DOHH2 (cell line): ENCODE results near the gene CNP.
"Not testable (repeated sequence)": the region's sequence is repeated elsewhere in the genome, so short reads cannot be mapped to it uniquely, and the experiment has no call there.

Experiments used
- H3F3A ChIP-seq: fragments of 200-600 bp; sonication (generic), shearing (Covaris generic); 2 replicates; pipeline ENCODE4 v1.6.0; 2016; ENCODE audit warnings: antibody characterized with exemption, mild to moderate bottlenecking; ENCODE audit not compliant: control insufficient read depth, insufficient read depth
- H3K27ac ChIP-seq: fragments of 200-600 bp; sonication (generic); 2 replicates; pipeline ENCODE4 v1.5.1; 2014; ENCODE audit warnings: low read depth, mild to moderate bottlenecking, low read length, moderate library complexity
- H3K27me3 ChIP-seq: fragments of 200-600 bp; sonication (generic); 2 replicates; pipeline ENCODE4 v1.6.1; 2014; ENCODE audit warnings: mild to moderate bottlenecking, low read length, mixed read lengths; ENCODE audit not compliant: control insufficient read depth
- H3K36me3 ChIP-seq: fragments of 200-600 bp; sonication (generic); 2 replicates; pipeline ENCODE4 v1.6.1; 2014; ENCODE audit warnings: mild to moderate bottlenecking, low read length, moderate library complexity, mixed read lengths; ENCODE audit not compliant: control insufficient read depth
- H3K4me1 ChIP-seq: fragments of 200-600 bp; sonication (generic); 2 replicates; pipeline ENCODE4 v1.6.1; 2014; ENCODE audit warnings: mild to moderate bottlenecking, low read length, mixed read lengths; ENCODE audit not compliant: control insufficient read depth
- H3K4me2 ChIP-seq: fragments of 200-600 bp; sonication (generic); 2 replicates; pipeline ENCODE4 v1.6.0; 2014; ENCODE audit warnings: mild to moderate bottlenecking, low read length, moderate library complexity
- H3K4me3 ChIP-seq: fragments of 200-600 bp; sonication (generic); 2 replicates; pipeline ENCODE4 v1.5.1; 2014; ENCODE audit warnings: mild to moderate bottlenecking, low read length, mixed read lengths
- H3K79me2 ChIP-seq: fragments of 200-600 bp; sonication (generic); 2 replicates; pipeline ENCODE4 v1.6.1; 2014; ENCODE audit warnings: mild to moderate bottlenecking, low read length, mixed read lengths; ENCODE audit not compliant: control insufficient read depth
- H3K9me2 ChIP-seq: fragments of 200-600 bp; sonication (generic); replicated peaks from 2 replicates; pipeline ENCODE4 v1.6.1; 2014; ENCODE audit warnings: mild to moderate bottlenecking, low read length, mixed read lengths; ENCODE audit not compliant: control insufficient read depth
- H3K9me3 ChIP-seq: fragments of 200-600 bp; sonication (generic); 2 replicates; pipeline ENCODE4 v1.6.1; 2014; ENCODE audit warnings: antibody characterized with exemption, low read length, mixed read lengths; ENCODE audit not compliant: control insufficient read depth, insufficient read depth
- H4K20me1 ChIP-seq: fragments of 200-600 bp; sonication (generic); 2 replicates; pipeline ENCODE4 v1.6.0; 2014; ENCODE audit warnings: low read depth, mild to moderate bottlenecking, antibody characterized with exemption, low read length, moderate library complexity; ENCODE audit not compliant: control insufficient read depth, insufficient read depth
- CTCF ChIP-seq: fragments of 200-600 bp; sonication (generic); IDR thresholded peaks from one replicate; pipeline ENCODE4 v1.5.1; 2014; ENCODE audit warnings: antibody characterized with exemption, mild to moderate bottlenecking, low read depth, low read length; ENCODE audit not compliant: poor library complexity, severe bottlenecking
- EZH2phosphoT487 ChIP-seq: fragments of 200-600 bp; sonication (generic); IDR thresholded peaks from 2 replicates; pipeline ENCODE4 v1.6.1; 2017; ENCODE audit warnings: borderline replicate concordance, mild to moderate bottlenecking, antibody characterized with exemption, low read length, moderate library complexity, mixed read lengths

Gene CNP

GRCh38 chr17:42018339-42018738 lies 51.7 kb downstream of the CNP start:
- Histone ChIP-seq H3K9me2 (no peaks in the 10 kb centered on the region), H3K4me3 (peak overlapping the region; percentile 93), H4K20me1 (no peaks in the 10 kb centered on the region), H3K36me3 (peaks cover 40% of the 10 kb centered on the region), H3K4me2 (peak overlapping the region; percentile 96), H3K27me3 (no peaks in the 10 kb centered on the region), H3K27ac (no peak overlapping the region), H3F3A (0 out of 2 replicates have a peak, but pooled peaks cover 2% of the 10 kb centered on the region), H3K4me1 (peaks cover 35% of the 10 kb centered on the region), H3K79me2 (peaks cover 69% of the 10 kb centered on the region), H3K9me3 (no peaks in the 10 kb centered on the region)
- TF ChIP-seq CTCF (peak; percentile 4), EZH2phosphoT487 (no peak)

GRCh38 chr17:42018988-42019387 lies 52.4 kb downstream of the CNP start:
- peaks cover 35% of the 10 kb centered on the region for H3K4me1 ChIP-seq
- H3F3A ChIP-seq = 0 out of 2 replicates have a peak, but pooled peaks cover 2% of the 10 kb centered on the region
- H3K4me2 ChIP-seq = no peak overlapping the region
- no peak overlapping the region for H3K27ac ChIP-seq
- TF ChIP-seq CTCF = no peak
- TF ChIP-seq EZH2phosphoT487 = no peak
- H3K9me2 ChIP-seq = no peaks in the 10 kb centered on the region
- no peak overlapping the region for H3K4me3 ChIP-seq
- H3K36me3 ChIP-seq = peaks cover 44% of the 10 kb centered on the region
- no peaks in the 10 kb centered on the region for H3K27me3 ChIP-seq
- no peaks in the 10 kb centered on the region for H3K9me3 ChIP-seq
- H3K79me2 ChIP-seq = peaks cover 62% of the 10 kb centered on the region
- H4K20me1 ChIP-seq = no peaks in the 10 kb centered on the region

GRCh38 chr17:42019509-42020404 lies 53.2 kb downstream of the CNP start, which contains the start of gene NKIRAS2:
NKIRAS2 (plus strand) TSS chr17:42020090; CDS start chr17:42021578, 1,488 bp downstream.
- Histone ChIP-seq H3K79me2 (peaks cover 54% of the 10 kb centered on the region), H3K27me3 (no peaks in the 10 kb centered on the region), H3K4me3 (peak within 1 kb of the TSS; percentile 91), H3K4me1 (peaks cover 41% of the 10 kb centered on the region), H3F3A (0 out of 2 replicates have a peak, but pooled peaks cover 2% of the 10 kb centered on the region), H3K4me2 (peak within 1 kb of the TSS; percentile 84), H4K20me1 (no peaks in the 10 kb centered on the region), H3K9me2 (no peaks in the 10 kb centered on the region), H3K27ac (peak within 1 kb of the TSS; percentile 22; the same call in 1 of the 2 replicates), H3K36me3 (peaks cover 51% of the 10 kb centered on the region), H3K9me3 (no peaks in the 10 kb centered on the region)
- TF ChIP-seq CTCF = peak; percentile 88
- no peak for TF ChIP-seq EZH2phosphoT487

GRCh38 chr17:42020845-42021244 lies 54.2 kb downstream of the CNP start:
- H3K79me2 ChIP-seq = peaks cover 43% of the 10 kb centered on the region
- H3K4me1 ChIP-seq = peaks cover 33% of the 10 kb centered on the region
- not testable (repeated sequence) for H4K20me1 ChIP-seq, H3K27me3 ChIP-seq, H3K9me2 ChIP-seq, H3K27ac ChIP-seq, H3F3A ChIP-seq, H3K9me3 ChIP-seq
- H3K36me3 ChIP-seq = peaks cover 49% of the 10 kb centered on the region
- H3K4me3 ChIP-seq = peak overlapping the region; percentile 91
- H3K4me2 ChIP-seq = peak overlapping the region; percentile 84
